DOHH2 (cell line): Measurements from ENCODE around the gene LRRC8D.
"Not testable (repeated sequence)": the region's sequence is repeated elsewhere in the genome, so short reads cannot be mapped to it uniquely, and the experiment has no call there.

Experiments used
- H3F3A ChIP-seq: fragments of 200-600 bp; sonication (generic), shearing (Covaris generic); 2 replicates; pipeline ENCODE4 v1.6.0; 2016; ENCODE audit warnings: antibody characterized with exemption, mild to moderate bottlenecking; ENCODE audit not compliant: control insufficient read depth, insufficient read depth
- H3K27ac ChIP-seq: fragments of 200-600 bp; sonication (generic); 2 replicates; pipeline ENCODE4 v1.5.1; 2014; ENCODE audit warnings: low read depth, mild to moderate bottlenecking, low read length, moderate library complexity
- H3K27me3 ChIP-seq: fragments of 200-600 bp; sonication (generic); 2 replicates; pipeline ENCODE4 v1.6.1; 2014; ENCODE audit warnings: mild to moderate bottlenecking, low read length, mixed read lengths; ENCODE audit not compliant: control insufficient read depth
- H3K36me3 ChIP-seq: fragments of 200-600 bp; sonication (generic); 2 replicates; pipeline ENCODE4 v1.6.1; 2014; ENCODE audit warnings: mild to moderate bottlenecking, low read length, moderate library complexity, mixed read lengths; ENCODE audit not compliant: control insufficient read depth
- H3K4me1 ChIP-seq: fragments of 200-600 bp; sonication (generic); 2 replicates; pipeline ENCODE4 v1.6.1; 2014; ENCODE audit warnings: mild to moderate bottlenecking, low read length, mixed read lengths; ENCODE audit not compliant: control insufficient read depth
- H3K4me2 ChIP-seq: fragments of 200-600 bp; sonication (generic); 2 replicates; pipeline ENCODE4 v1.6.0; 2014; ENCODE audit warnings: mild to moderate bottlenecking, low read length, moderate library complexity
- H3K4me3 ChIP-seq: fragments of 200-600 bp; sonication (generic); 2 replicates; pipeline ENCODE4 v1.5.1; 2014; ENCODE audit warnings: mild to moderate bottlenecking, low read length, mixed read lengths
- H3K79me2 ChIP-seq: fragments of 200-600 bp; sonication (generic); 2 replicates; pipeline ENCODE4 v1.6.1; 2014; ENCODE audit warnings: mild to moderate bottlenecking, low read length, mixed read lengths; ENCODE audit not compliant: control insufficient read depth
- H3K9me2 ChIP-seq: fragments of 200-600 bp; sonication (generic); replicated peaks from 2 replicates; pipeline ENCODE4 v1.6.1; 2014; ENCODE audit warnings: mild to moderate bottlenecking, low read length, mixed read lengths; ENCODE audit not compliant: control insufficient read depth
- H3K9me3 ChIP-seq: fragments of 200-600 bp; sonication (generic); 2 replicates; pipeline ENCODE4 v1.6.1; 2014; ENCODE audit warnings: antibody characterized with exemption, low read length, mixed read lengths; ENCODE audit not compliant: control insufficient read depth, insufficient read depth
- H4K20me1 ChIP-seq: fragments of 200-600 bp; sonication (generic); 2 replicates; pipeline ENCODE4 v1.6.0; 2014; ENCODE audit warnings: low read depth, mild to moderate bottlenecking, antibody characterized with exemption, low read length, moderate library complexity; ENCODE audit not compliant: control insufficient read depth, insufficient read depth
- CTCF ChIP-seq: fragments of 200-600 bp; sonication (generic); IDR thresholded peaks from one replicate; pipeline ENCODE4 v1.5.1; 2014; ENCODE audit warnings: antibody characterized with exemption, mild to moderate bottlenecking, low read depth, low read length; ENCODE audit not compliant: poor library complexity, severe bottlenecking
- EZH2phosphoT487 ChIP-seq: fragments of 200-600 bp; sonication (generic); IDR thresholded peaks from 2 replicates; pipeline ENCODE4 v1.6.1; 2017; ENCODE audit warnings: borderline replicate concordance, mild to moderate bottlenecking, antibody characterized with exemption, low read length, moderate library complexity, mixed read lengths

The LRRC8D gene

GRCh38 chr1:89820422-89821321 is at the start of gene LRRC8D:
Gene LRRC8D, plus strand, starts transcription at chr1:89821032. Its CDS starts 112,037 bp downstream, at chr1:89933069.
- Histone ChIP-seq H3K4me3 (peak within 1 kb of the TSS; percentile 82), H3K9me3 (no peaks in the 10 kb centered on the region), H3K9me2 (no peaks in the 10 kb centered on the region), H3K4me1 (peaks cover 33% of the 10 kb centered on the region), H4K20me1 (no peaks in the 10 kb centered on the region), H3K36me3 (0 out of 2 replicates have a peak, but pooled peaks cover 2% of the 10 kb centered on the region), H3K27ac (peak within 1 kb of the TSS; percentile 77), H3K27me3 (no peaks in the 10 kb centered on the region), H3K4me2 (peak within 1 kb of the TSS; percentile 95), H3K79me2 (peaks cover 24% of the 10 kb centered on the region), H3F3A (peaks cover 3% of the 10 kb centered on the region; the same call in 1 of the 2 replicates)
- TF ChIP-seq CTCF (no peak), EZH2phosphoT487 (no peak)

- no peak for TF ChIP-seq EZH2phosphoT487
- no peak for TF ChIP-seq CTCF
- Histone ChIP-seq H3K4me1 (no peaks in the 10 kb centered on the region), H3K79me2 (no peaks in the 10 kb centered on the region), H3F3A (no peaks in the 10 kb centered on the region), H3K36me3 (no peaks in the 10 kb centered on the region), H3K27ac (no peak overlapping the region), H3K27me3 (peaks cover 4% of the 10 kb centered on the region; the same call in 1 of the 2 replicates), H3K9me2 (no peaks in the 10 kb centered on the region), H3K4me3 (no peak overlapping the region), H4K20me1 (no peaks in the 10 kb centered on the region), H3K9me3 (no peaks in the 10 kb centered on the region), H3K4me2 (no peak overlapping the region)
These were observed 48.8 kb upstream of the LRRC8D start for GRCh38 chr1:89771991-89772560.

GRCh38 chr1:89776104-89776503 is 44.7 kb upstream of the LRRC8D start:
- not testable (repeated sequence) for H3F3A ChIP-seq, H3K27ac ChIP-seq, H3K9me3 ChIP-seq, H3K36me3 ChIP-seq, H4K20me1 ChIP-seq, H3K4me3 ChIP-seq, H3K27me3 ChIP-seq, H3K4me2 ChIP-seq, H3K9me2 ChIP-seq, H3K79me2 ChIP-seq, H3K4me1 ChIP-seq

- H3K4me3 ChIP-seq, H3K36me3 ChIP-seq, H3K4me1 ChIP-seq, H3K79me2 ChIP-seq, H3K27ac ChIP-seq, H3K4me2 ChIP-seq, H3F3A ChIP-seq, H4K20me1 ChIP-seq, H3K9me2 ChIP-seq, H3K9me3 ChIP-seq: not testable (repeated sequence)
- peaks cover 19% of the 10 kb centered on the region for H3K27me3 ChIP-seq
These were observed 43.6 kb upstream of the LRRC8D start for GRCh38 chr1:89777271-89777670.
